Dedifferentiated amniotic fluid mesenchymal stem cell (primary cell): ENCODE data around the gene ARHGEF11.

Experiments used
- DNase-seq: peaks from one replicate; pipeline ENCODE4 v3.0.0-alpha.2; 2016; ENCODE audit errors: extremely low spot score

Gene ARHGEF11

DNA sequence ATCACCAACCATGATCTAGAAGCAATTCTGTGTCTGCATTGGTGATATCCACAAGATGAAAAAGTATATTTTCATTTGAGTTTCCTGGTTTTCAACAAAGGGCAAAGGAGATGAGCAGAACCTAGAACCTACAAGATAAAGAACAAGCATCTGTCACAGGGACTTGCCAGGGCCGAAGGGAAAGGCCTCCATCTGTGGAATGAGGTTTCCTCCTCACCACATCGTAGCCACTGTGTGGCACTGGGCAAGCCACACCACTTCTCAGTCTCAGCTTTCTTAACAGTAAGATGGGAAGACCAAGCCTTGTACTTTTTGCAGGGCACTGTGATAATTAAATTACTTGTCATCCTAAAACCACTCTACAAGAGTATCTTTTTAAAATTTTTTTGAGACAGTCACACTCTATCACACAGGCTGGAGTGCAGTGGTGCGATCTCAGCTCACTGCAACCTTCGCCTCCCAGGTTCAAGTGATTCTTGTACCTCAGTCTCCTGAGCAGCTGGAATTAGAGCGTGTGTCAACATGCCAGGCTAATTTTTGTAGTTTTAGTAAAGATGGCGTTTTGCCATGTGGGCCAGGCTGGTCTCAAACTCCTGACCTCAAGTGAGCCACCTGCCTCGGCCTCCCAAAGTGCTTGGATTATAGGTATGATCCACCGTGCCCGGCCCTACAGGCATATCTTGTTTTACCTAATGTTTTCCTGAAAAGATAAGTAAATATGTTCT, 45.8 kb downstream of the ARHGEF11 start:
- no peak for DNase-seq

- no peak for DNase-seq
These were observed 46.6 kb downstream of the ARHGEF11 start for GRCh38 chr1:156998840-156999500.

GRCh38 chr1:156998301-156998700, 47.2 kb downstream of the ARHGEF11 start:
- DNase-seq: no peak

DNA sequence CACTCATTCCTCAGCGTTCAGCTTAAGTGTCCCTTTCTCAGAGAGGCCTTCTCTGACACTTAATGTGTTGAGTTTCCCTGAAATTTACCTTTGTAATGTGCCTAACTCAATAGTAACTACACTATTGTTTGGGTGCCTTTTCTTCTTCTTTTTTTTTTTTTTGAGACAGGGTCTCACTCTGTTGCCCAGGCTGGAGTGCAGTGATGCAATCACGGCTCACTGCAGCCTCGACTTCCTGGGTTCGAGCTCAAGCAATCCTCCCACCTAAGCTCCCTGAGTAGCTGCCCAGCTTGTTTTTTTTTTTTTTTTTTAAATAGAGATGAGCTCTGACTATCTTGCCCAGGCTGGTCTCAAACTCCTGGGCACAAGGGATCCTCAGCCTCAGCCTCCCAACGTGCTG, 50.1 kb downstream of the ARHGEF11 start:
- DNase-seq: no peak

DNA sequence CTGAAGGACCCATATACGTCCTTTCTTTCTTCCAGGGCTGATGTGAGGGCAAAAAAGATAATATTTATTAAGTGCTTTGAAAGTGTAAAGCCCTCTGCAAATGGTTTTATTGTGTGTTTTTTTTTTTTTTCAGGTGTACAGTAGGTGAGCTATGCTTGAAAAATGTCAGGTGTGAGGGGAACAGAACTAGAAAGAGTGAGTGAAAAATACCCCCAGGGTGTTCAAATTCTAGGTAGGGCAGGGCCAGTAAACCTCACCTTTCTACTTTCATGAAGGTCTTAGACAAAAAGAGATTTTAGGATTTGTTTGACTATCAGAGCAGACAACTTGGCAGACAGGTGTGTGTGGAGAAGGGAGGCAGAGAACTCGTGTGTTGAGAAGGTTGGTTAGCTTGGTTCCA, 51.3 kb downstream of the ARHGEF11 start:
- no peak for DNase-seq

DNA sequence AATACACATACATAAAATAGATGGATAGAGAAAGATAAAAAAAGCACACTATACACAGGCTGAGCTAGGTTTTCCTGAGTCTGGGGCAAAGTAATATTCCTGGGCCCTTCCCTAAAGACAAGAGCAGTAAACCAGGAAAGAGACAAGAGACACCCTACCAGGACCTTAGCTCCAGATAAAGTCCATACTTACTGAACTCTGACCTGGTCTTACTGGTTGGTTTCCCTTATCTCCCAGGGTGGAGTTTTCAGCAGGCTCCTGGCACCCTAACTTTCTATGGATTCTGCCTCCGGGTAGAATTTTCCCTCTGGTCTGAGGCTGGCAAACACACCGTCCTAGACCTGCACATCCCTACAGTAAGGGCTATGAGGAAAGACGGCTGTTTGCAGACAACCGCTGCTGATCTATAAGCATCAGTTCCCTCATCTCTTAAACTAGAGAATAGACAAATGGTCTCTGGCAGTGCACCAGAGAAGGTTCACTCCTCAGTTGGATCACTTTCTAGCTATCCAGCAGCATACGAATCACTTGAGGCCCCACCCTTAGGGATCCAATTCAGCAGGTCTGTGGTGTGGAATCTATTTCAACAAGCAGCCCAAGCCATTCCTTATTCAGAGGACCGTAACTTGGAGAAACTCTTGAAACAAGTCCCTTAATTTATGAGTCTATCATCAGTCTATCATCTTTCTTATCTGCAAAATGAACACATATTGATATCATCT, 52.0 kb downstream of the ARHGEF11 start:
- DNase-seq: no peak

GRCh38 chr1:156992215-156992614, 53.3 kb downstream of the ARHGEF11 start:
- DNase-seq: no peak

- no peak for DNase-seq
These were observed 57.8 kb downstream of the ARHGEF11 start for GRCh38 chr1:156987715-156988114.

- DNase-seq: no peak
These were observed 65.0 kb downstream of the ARHGEF11 start for GRCh38 chr1:156980551-156980950.

DNA sequence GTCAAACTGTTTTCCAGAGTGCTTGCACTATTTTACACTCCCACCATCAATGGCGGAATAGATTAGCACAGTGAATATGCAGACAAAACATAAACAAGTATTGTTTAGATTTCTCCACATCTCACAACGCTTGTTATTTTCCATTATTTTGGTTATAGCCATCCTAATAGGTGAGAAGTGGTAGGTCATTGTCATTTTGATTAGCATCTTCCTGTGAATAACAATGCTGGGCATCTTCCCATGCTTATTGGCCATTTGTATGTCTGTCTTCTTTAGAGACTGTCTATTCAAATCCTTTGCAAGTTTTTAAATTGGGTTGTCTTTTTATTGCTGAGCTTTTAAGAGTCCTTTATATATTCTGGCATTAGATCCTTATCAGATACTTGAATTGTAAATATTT, 70.5 kb downstream of the ARHGEF11 start:
- no peak for DNase-seq

DNA sequence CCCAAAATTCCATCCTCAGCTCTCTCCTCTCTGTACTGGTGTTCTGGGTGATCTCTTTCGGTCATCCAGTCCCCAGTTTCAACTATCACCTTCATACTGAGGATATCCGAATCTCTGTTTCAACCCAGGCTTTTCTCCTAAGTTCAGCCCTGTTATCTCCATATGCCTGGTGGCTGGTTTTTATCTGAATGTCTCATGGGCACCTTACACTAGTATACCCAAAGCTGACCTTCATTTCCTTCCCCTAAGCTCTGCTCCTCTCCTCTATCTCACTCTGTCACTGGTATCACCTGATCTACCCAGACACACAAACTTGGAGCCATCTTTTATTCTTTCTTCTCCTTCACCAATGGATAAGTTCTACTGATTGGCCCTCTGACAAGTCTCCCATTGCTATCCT, 72.1 kb downstream of the ARHGEF11 start:
- DNase-seq: no peak

GRCh38 chr1:156970017-156970416, 75.5 kb downstream of the ARHGEF11 start:
- DNase-seq: no peak

DNA sequence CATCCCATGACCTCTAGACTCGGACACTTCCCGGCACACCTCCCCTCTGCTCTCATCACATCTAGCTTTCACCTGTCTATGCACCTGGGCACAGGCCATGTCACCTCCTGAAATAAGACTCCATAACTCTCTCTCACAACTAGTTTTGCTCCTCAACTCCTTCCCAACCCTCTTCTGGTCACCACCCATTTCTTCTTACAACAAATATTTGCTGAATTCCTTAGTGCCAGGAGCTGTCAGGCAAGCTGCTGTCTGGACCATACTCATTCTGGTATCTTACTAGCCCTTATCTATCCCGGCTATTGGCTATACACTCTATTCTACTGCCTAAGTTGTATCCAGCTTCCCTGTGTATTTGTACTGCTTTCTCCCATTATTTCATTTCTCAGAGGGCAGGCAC, 76.0 kb downstream of the ARHGEF11 start:
- DNase-seq: no peak

GRCh38 chr1:156964441-156964840, 81.1 kb downstream of the ARHGEF11 start:
- DNase-seq: no peak

DNA sequence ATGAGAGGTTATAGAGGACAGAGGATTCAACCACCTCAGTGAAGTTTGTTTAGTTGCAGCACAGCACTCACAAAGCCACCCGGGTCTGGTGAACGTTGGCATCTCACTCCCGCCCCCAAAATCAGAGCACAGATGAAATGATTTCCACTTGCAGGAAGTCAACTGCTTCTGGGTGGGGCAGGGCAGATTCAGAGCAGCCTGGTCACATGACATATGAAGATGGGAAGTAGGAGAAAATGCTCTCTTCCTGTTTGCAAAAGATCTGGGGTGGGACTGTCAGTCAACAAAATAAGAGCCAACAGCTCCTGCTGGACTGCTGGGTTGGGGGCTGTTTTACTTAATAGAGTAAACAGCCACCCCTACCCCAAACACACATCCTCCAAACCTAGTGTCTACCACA, 81.9 kb downstream of the ARHGEF11 start:
- DNase-seq: no peak

DNA sequence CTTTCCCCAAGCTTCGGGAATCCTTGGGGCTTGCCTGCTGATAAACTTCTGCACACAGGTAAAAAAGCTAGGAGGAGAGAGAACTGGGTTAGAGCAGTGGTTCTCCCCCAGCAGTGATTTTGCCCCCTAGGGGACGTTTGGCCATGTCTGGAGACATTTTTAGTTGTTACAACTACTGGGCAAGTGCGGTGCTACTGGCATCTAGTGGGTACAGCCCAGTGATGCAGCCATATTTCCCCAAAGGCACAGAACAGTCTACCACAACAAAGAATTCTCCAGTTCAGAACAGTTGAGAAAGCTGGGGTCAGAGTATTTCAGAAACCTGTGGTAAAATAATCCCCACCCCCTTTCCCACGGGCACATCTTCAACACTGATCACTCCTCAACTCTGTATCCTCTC, 83.8 kb downstream of the ARHGEF11 start:
- no peak for DNase-seq

- no peak for DNase-seq
These were observed 85.6 kb downstream of the ARHGEF11 start for GRCh38 chr1:156959925-156960324.

DNA sequence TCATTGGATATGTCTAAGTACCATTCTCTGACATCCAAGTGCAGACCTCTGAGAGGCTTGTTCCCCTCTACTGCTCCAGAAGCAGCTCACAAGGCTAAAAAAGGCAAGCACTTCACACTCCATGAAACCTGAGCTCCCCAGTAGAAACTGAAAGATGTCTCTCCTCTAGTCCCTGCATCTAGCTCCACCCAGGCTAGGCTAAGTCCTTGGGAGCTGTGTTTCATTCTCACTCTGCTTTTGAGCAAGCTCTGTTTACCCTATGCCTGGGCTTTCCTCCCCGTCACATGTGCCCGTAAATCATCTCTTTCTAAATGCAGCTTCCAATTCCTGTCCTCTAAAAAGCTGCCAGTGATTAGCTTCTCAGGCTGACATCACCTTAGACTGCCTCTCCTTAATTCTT, 86.1 kb downstream of the ARHGEF11 start:
- no peak for DNase-seq

GRCh38 chr1:156958247-156958714, 87.3 kb downstream of the ARHGEF11 start:
- no peak for DNase-seq

DNA sequence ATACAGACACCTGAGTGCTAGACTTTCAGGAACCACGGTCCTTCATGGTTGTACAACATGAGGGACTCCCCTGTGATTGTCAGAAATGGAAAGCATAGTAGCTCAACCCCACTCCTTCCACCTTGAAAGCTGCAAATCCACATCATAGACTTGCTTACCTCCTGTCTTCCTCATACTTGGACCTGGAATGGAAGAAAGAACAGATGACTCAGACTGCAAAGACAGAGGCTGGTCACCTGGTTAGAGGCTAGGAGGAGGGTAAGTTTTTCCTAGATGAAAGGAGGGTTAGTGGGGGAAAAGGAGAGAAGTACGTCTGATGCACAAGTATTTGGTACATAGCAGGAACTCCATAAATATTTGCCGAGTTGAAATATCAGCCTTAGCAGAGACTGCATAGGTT, 87.9 kb downstream of the ARHGEF11 start:
- no peak for DNase-seq

DNA sequence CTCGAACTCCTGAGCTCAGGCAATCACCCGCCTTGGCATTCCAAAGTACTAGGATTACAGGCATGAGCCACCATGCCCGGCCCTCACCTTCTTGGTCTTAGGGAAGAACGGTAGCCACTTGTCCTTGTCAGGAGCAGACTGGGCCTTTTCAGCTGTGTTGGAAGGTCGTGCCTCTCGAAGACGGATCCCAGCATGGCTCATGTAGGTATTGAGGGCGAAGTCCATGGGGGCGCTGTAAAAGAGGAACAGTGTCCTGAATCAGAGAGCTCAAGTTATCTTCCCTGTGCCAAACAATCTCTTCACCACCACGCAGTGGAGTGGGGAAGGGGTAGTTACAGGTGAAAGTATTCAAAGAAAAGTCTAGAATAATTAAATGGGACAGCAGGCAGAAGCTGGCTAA, 89.2 kb downstream of the ARHGEF11 start:
- DNase-seq: no peak

GRCh38 chr1:156953571-156953970, 92.0 kb downstream of the ARHGEF11 start:
- no peak for DNase-seq

DNA sequence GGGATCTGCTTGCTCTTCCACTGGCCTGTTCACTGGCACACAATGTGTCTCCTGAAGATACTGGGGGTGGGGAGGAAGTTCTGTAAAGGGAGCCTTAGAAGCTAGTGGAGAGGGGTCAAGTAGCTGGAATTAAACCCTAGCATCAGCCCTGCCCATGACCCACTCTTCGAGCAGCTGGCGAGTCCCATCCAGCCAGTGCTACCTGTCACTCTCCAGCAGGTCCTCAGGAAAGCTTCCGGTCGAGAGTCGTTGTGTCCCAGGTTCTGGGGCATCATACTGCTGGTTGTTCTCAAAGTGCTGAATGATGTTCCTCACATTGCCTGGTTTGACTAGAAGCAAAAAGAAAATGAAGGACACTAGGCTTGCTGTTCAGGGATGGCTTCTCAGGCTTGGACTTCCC, 94.2 kb downstream of the ARHGEF11 start:
- no peak for DNase-seq
